DOHH2 (cell line): ENCODE results near the gene PTPRN2.

Experiments used
- EZH2phosphoT487 ChIP-seq: fragments of 200-600 bp; sonication (generic); IDR thresholded peaks from 2 replicates; pipeline ENCODE4 v1.6.1; 2017; ENCODE audit warnings: borderline replicate concordance, mild to moderate bottlenecking, antibody characterized with exemption, low read length, moderate library complexity, mixed read lengths
- TF ChIP-seq, protein P1 (sequence below): fragments of 200-600 bp; sonication (generic); IDR thresholded peaks from one replicate; pipeline ENCODE4 v1.5.1; 2014; ENCODE audit warnings: antibody characterized with exemption, mild to moderate bottlenecking, low read depth, low read length; ENCODE audit not compliant: poor library complexity, severe bottlenecking

DNA sequence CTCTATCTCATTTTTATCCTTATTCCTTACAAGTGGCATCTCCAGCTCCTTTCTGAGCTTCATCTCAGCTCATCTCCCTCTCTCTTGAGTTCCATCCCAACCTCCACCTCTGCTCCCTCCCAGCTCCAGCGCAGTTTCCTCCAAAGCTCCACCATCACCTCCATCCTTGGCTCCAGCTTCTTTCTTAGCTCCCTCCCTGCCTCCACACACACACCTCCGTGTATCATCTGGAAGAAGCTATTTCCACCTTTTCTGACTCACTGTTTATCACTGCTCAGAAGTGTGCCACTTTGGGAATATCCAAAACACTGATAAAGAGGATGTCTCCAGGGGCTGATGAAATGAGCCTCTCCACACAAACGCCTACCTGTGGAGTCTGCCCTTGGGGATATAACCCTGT is 481.4 kb downstream of the PTPRN2 start:
- TF ChIP-seq, protein P1, sequence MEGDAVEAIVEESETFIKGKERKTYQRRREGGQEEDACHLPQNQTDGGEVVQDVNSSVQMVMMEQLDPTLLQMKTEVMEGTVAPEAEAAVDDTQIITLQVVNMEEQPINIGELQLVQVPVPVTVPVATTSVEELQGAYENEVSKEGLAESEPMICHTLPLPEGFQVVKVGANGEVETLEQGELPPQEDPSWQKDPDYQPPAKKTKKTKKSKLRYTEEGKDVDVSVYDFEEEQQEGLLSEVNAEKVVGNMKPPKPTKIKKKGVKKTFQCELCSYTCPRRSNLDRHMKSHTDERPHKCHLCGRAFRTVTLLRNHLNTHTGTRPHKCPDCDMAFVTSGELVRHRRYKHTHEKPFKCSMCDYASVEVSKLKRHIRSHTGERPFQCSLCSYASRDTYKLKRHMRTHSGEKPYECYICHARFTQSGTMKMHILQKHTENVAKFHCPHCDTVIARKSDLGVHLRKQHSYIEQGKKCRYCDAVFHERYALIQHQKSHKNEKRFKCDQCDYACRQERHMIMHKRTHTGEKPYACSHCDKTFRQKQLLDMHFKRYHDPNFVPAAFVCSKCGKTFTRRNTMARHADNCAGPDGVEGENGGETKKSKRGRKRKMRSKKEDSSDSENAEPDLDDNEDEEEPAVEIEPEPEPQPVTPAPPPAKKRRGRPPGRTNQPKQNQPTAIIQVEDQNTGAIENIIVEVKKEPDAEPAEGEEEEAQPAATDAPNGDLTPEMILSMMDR, result no peak
- TF ChIP-seq EZH2phosphoT487, result no peak
